H9 (cell line): ENCODE results near the gene ACVR1B. TPM values are rescaled to one million over a fixed set of nuclear protein-coding genes. Genes with fewer than 3 reads are reported as not detected.

Experiments
- DNase-seq: peaks from one replicate; pipeline ENCODE4 v3.0.0-alpha.2; 2017
- H2AFZ ChIP-seq: one replicate; pipeline ENCODE4 v1.6.1; 2013; ENCODE audit warnings: mild to moderate bottlenecking, low read length, control low read depth, moderate library complexity
- H2AK5ac ChIP-seq: 2 replicates; pipeline ENCODE4 v1.6.1; 2013; ENCODE audit warnings: low read length, control low read depth, mixed read lengths; ENCODE audit not compliant: insufficient read length
- H2BK120ac ChIP-seq: one replicate; pipeline ENCODE4 v1.6.1; 2013; ENCODE audit warnings: low read depth, mild to moderate bottlenecking, low read length, control low read depth, inconsistent platforms; ENCODE audit not compliant: poor library complexity, severe bottlenecking
- H2BK12ac ChIP-seq: 2 replicates; pipeline ENCODE4 v1.6.1; 2013; ENCODE audit warnings: low read length, control low read depth, mixed read lengths, low read depth; ENCODE audit not compliant: insufficient read length
- H2BK15ac ChIP-seq: 2 replicates; pipeline ENCODE4 v1.6.1; 2013; ENCODE audit warnings: low read depth, low read length, control low read depth
- H2BK20ac ChIP-seq: one replicate; pipeline ENCODE4 v1.6.1; 2013; ENCODE audit warnings: low read depth, mild to moderate bottlenecking, low read length, control low read depth, inconsistent platforms; ENCODE audit not compliant: poor library complexity, severe bottlenecking
- H2BK5ac ChIP-seq: 2 replicates; pipeline ENCODE4 v1.6.1; 2013; ENCODE audit warnings: low read length, control low read depth, mixed read lengths; ENCODE audit not compliant: insufficient read length
- H3K14ac ChIP-seq: 2 replicates; pipeline ENCODE4 v1.6.1; 2013; ENCODE audit warnings: low read length, control low read depth; ENCODE audit not compliant: insufficient read depth
- H3K18ac ChIP-seq: 2 replicates; pipeline ENCODE4 v1.6.1; 2013; ENCODE audit warnings: low read depth, mild to moderate bottlenecking, mixed read lengths, low read length, control low read depth; ENCODE audit not compliant: insufficient read length
- H3K23ac ChIP-seq: 2 replicates; pipeline ENCODE4 v1.6.1; 2013; ENCODE audit warnings: low read length, control low read depth, mixed read lengths, low read depth; ENCODE audit not compliant: insufficient read length
- H3K23me2 ChIP-seq: 2 replicates; pipeline ENCODE4 v1.6.1; 2013; ENCODE audit warnings: low read depth, mild to moderate bottlenecking, mixed read lengths, low read length, control low read depth; ENCODE audit not compliant: insufficient read length, poor library complexity, severe bottlenecking
- H3K27ac ChIP-seq: 2 replicates; pipeline ENCODE4 v1.5.1; 2013; ENCODE audit warnings: low read length, control low read depth, mixed read lengths, low read depth; ENCODE audit not compliant: insufficient read length
- H3K27me3 ChIP-seq: 2 replicates; pipeline ENCODE4 v1.6.1; 2013; ENCODE audit warnings: low read length, control low read depth, inconsistent platforms; ENCODE audit not compliant: insufficient read depth
- H3K4ac ChIP-seq: 2 replicates; pipeline ENCODE4 v1.6.1; 2013; ENCODE audit warnings: low read depth, mild to moderate bottlenecking, control low read depth, inconsistent platforms, low read length, moderate library complexity
- H3K4me1 ChIP-seq: 2 replicates; pipeline ENCODE4 v1.6.1; 2013; ENCODE audit warnings: low read length, control low read depth, inconsistent platforms; ENCODE audit not compliant: insufficient read depth
- H3K4me2 ChIP-seq: 2 replicates; pipeline ENCODE4 v1.6.1; 2013; ENCODE audit warnings: low read length, control low read depth, mixed read lengths; ENCODE audit not compliant: insufficient read length, insufficient read depth
- H3K56ac ChIP-seq: 2 replicates; pipeline ENCODE4 v1.6.1; 2013; ENCODE audit warnings: low read depth, mild to moderate bottlenecking, mixed read lengths, low read length, control low read depth; ENCODE audit not compliant: insufficient read length
- H3K79me1 ChIP-seq: 2 replicates; pipeline ENCODE4 v1.6.1; 2013; ENCODE audit warnings: low read depth, mild to moderate bottlenecking, moderate library complexity, low read length, control low read depth, inconsistent platforms; ENCODE audit not compliant: insufficient read depth, poor library complexity, severe bottlenecking
- H3K79me2 ChIP-seq: 2 replicates; pipeline ENCODE4 v1.6.1; 2013; ENCODE audit warnings: low read length, control low read depth, inconsistent platforms; ENCODE audit not compliant: insufficient read depth
- H3K9ac ChIP-seq: 2 replicates; pipeline ENCODE4 v1.6.1; 2013; ENCODE audit warnings: low read length, control low read depth, mixed read lengths; ENCODE audit not compliant: insufficient read length; ENCODE audit errors: extremely low read depth
- H3K9me3 ChIP-seq: one replicate; pipeline ENCODE4 v1.6.1; 2013; ENCODE audit warnings: low read depth, low read length, inconsistent platforms; ENCODE audit not compliant: control insufficient read depth
- H3T11ph ChIP-seq: one replicate; pipeline ENCODE4 v1.6.1; 2013; ENCODE audit warnings: mild to moderate bottlenecking, low read length, control low read depth, inconsistent platforms
- H4K20me1 ChIP-seq: one replicate; pipeline ENCODE4 v1.6.1; 2013; ENCODE audit not compliant: control insufficient read depth, insufficient read length, insufficient read depth
- H4K5ac ChIP-seq: 2 replicates; pipeline ENCODE4 v1.6.1; 2013; ENCODE audit warnings: low read depth, mild to moderate bottlenecking, mixed read lengths, low read length, control low read depth; ENCODE audit not compliant: insufficient read length
- H4K8ac ChIP-seq: replicated peaks from 2 replicates; pipeline ENCODE4 v1.6.1; 2013; ENCODE audit warnings: low read length, control low read depth, mixed read lengths, low read depth; ENCODE audit not compliant: insufficient read length
- H4K91ac ChIP-seq: 2 replicates; pipeline ENCODE4 v1.6.1; 2013; ENCODE audit warnings: low read depth, mild to moderate bottlenecking, moderate library complexity, mixed read lengths, low read length, control low read depth; ENCODE audit not compliant: insufficient read length
- H3K27ac Mint-ChIP-seq, 3 experiments: 2 replicates in 2 of 3; 3 replicates in 1 of 3; pipeline ENCODE4 v1.8.0; 2020 to 2021; ENCODE audit warnings: mixed read lengths in 3 of 3, mild to moderate bottlenecking in 1 of 3, moderate library complexity in 1 of 3
- H3K27me3 Mint-ChIP-seq: 2 replicates; pipeline ENCODE4 v1.8.0; 2021; ENCODE audit warnings: low read depth, mild to moderate bottlenecking, moderate library complexity, mixed read lengths
- H3K36me3 Mint-ChIP-seq, 3 experiments: 2 replicates in 2 of 3; 3 replicates in 1 of 3; pipeline ENCODE4 v1.8.0; 2020 to 2021; ENCODE audit warnings: low read depth in 3 of 3, mixed read lengths in 3 of 3; ENCODE audit not compliant: insufficient read depth in 1 of 3
- H3K4me1 Mint-ChIP-seq, 2 experiments: 2 replicates each; pipeline ENCODE4 v1.8.0; 2020; ENCODE audit warnings: mixed read lengths in 2 of 2
- H3K4me3 Mint-ChIP-seq, 2 experiments: 2 replicates in 1 of 2; 3 replicates in 1 of 2; pipeline ENCODE4 v1.8.0; 2020 to 2021; ENCODE audit warnings: mild to moderate bottlenecking in 2 of 2, mixed read lengths in 2 of 2, moderate library complexity in 1 of 2
- H3K9me3 Mint-ChIP-seq, 2 experiments: 2 replicates in 1 of 2; 3 replicates in 1 of 2; pipeline ENCODE4 v1.8.0; 2020; ENCODE audit warnings: mild to moderate bottlenecking in 2 of 2, mixed read lengths in 2 of 2, moderate library complexity in 1 of 2
- WGBS: extraction: QIAGEN DNeasy Blood & Tissue Kit; methylation state at CpG from one replicate; pipeline ENCODE4 v1.1.7; 2013; ENCODE audit warnings: missing lambda C conversion rate, low lambda C conversion rate, mixed read lengths; ENCODE audit not compliant: insufficient read length; ENCODE audit errors: extremely low coverage; 5-methylcytosine and 5-hydroxymethylcytosine counted together
- total RNA-seq: library from RNA; stranded (reverse); gene quantifications from 2 replicates; pipeline ENCODE4 v1.2.1, GENCODE V29; 2021
- TF ChIP-seq, protein P1 (sequence below): fragments of 200-600 bp; sonication (generic); conservative IDR thresholded peaks from 3 replicates; pipeline ENCODE4 v1.8.0; 2021; ENCODE audit warnings: antibody characterized with exemption, mild to moderate bottlenecking

ACVR1B gene
- total RNA-seq, 1 experiment from 2014 or later: 16.3 TPM

DNA sequence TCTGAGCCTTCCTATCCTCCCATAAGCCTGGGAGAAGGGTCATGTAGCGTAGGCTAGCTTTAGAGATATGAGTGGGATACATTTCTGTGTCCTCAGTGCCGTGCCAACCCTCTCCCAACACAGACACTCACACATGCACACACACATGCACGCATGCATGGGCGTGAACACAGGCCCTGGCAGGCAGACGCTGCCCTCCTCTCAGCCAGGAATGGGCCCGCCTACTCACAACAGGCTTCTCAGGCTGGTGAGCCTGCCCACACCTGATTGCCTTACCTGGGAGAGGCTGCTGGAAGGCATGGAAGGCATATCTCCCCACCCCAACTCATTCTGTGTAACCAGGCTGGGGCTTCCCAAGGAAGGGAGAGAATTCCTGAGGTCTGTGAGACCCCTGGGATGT is 12.8 kb upstream of the ACVR1B start:
- H3K23me2 ChIP-seq: no peaks in the 10 kb centered on the region
- H3K4me1 Mint-ChIP-seq: peaks cover 12 to 15% of the 10 kb centered on the region in 2 experiments; a peak in 3 of 4 replicates
- no CpG with 5 or more reads among the region's 6 CpGs for WGBS
- H4K91ac ChIP-seq: no peak overlapping the region
- H2BK20ac ChIP-seq: no peak overlapping the region
- H3K18ac ChIP-seq: no peak overlapping the region
- H3K4me3 Mint-ChIP-seq: no peak overlapping the region
- H3K9me3 ChIP-seq: no peaks in the 10 kb centered on the region
- no peaks in the 10 kb centered on the region for H3K79me2 ChIP-seq
- no peak overlapping the region for H3K4me2 ChIP-seq
- no peak overlapping the region for H4K5ac ChIP-seq
- H4K20me1 ChIP-seq: no peaks in the 10 kb centered on the region
- no peak overlapping the region for H4K8ac ChIP-seq
- no peak overlapping the region for H3T11ph ChIP-seq
- H3K27me3 Mint-ChIP-seq: peaks cover 29% of the 10 kb centered on the region
- H3K9me3 Mint-ChIP-seq: peaks cover 0 to 3% of the 10 kb centered on the region in 2 experiments; a peak in 1 of 5 replicates
- no peak overlapping the region for H3K56ac ChIP-seq
- no peak overlapping the region for H2BK15ac ChIP-seq
- no peaks in the 10 kb centered on the region for H3K36me3 Mint-ChIP-seq
- no peak overlapping the region for H3K9ac ChIP-seq
- no peak overlapping the region for H2AFZ ChIP-seq
- no peak overlapping the region for H3K4ac ChIP-seq
- H3K4me1 ChIP-seq: no peaks in the 10 kb centered on the region; the same call in 1 of the 2 replicates
- no peak overlapping the region for H2BK120ac ChIP-seq
- no peak overlapping the region for H3K27ac Mint-ChIP-seq
- DNase-seq: no peak
- no peak overlapping the region for H2BK12ac ChIP-seq
- H3K79me1 ChIP-seq: no peaks in the 10 kb centered on the region
- H2AK5ac ChIP-seq: no peak overlapping the region
- no peak overlapping the region for H3K14ac ChIP-seq
- no peak overlapping the region for H3K27ac ChIP-seq
- no peak overlapping the region for H2BK5ac ChIP-seq
- 0 out of 2 replicates have a peak, but pooled peaks cover 3% of the 10 kb centered on the region for H3K27me3 ChIP-seq
- TF ChIP-seq, protein P1, sequence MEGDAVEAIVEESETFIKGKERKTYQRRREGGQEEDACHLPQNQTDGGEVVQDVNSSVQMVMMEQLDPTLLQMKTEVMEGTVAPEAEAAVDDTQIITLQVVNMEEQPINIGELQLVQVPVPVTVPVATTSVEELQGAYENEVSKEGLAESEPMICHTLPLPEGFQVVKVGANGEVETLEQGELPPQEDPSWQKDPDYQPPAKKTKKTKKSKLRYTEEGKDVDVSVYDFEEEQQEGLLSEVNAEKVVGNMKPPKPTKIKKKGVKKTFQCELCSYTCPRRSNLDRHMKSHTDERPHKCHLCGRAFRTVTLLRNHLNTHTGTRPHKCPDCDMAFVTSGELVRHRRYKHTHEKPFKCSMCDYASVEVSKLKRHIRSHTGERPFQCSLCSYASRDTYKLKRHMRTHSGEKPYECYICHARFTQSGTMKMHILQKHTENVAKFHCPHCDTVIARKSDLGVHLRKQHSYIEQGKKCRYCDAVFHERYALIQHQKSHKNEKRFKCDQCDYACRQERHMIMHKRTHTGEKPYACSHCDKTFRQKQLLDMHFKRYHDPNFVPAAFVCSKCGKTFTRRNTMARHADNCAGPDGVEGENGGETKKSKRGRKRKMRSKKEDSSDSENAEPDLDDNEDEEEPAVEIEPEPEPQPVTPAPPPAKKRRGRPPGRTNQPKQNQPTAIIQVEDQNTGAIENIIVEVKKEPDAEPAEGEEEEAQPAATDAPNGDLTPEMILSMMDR: no peak
- H3K23ac ChIP-seq: no peak overlapping the region
